Right atrium auricular region (tissue), 2 donors: Measurements from ENCODE around the gene INSL3. TPM values are rescaled to one million over a fixed set of nuclear protein-coding genes. Genes with fewer than 3 reads are reported as not detected.
"Not testable (repeated sequence)": the region's sequence is repeated elsewhere in the genome, so short reads cannot be mapped to it uniquely, and the experiment has no call there.

ENCODE experiments used
- DNase-seq: peaks from one replicate; pipeline ENCODE4 v3.0.0-alpha.2; 2019; ENCODE audit warnings: low spot score
- H3K27ac ChIP-seq, 2 donors: fragments of 200-600 bp; sonication (generic); 1 replicate in 1 of 2; 2 replicates in 1 of 2; pipeline ENCODE4 v1.5.1; 2016 to 2019
- H3K27me3 ChIP-seq, 2 donors: fragments of 200-600 bp; sonication (generic); one replicate each; pipeline versions ENCODE4 v1.5.1 to v1.6.0; 2017 to 2019
- H3K36me3 ChIP-seq: fragments of 200-600 bp; sonication (generic); one replicate; pipeline ENCODE4 v1.5.1; 2016
- H3K4me1 ChIP-seq, 2 donors: fragments of 200-600 bp; sonication (generic); one replicate each; pipeline versions ENCODE4 v1.5.1 to v1.6.0; 2017 to 2019
- H3K4me3 ChIP-seq, 2 donors: fragments of 200-600 bp; sonication (generic); 1 replicate in 1 of 2; 2 replicates in 1 of 2; pipeline ENCODE4 v1.5.1; 2017 to 2019; ENCODE audit warnings: mild to moderate bottlenecking in 1 of 2, moderate library complexity in 1 of 2
- H3K9me3 ChIP-seq, 2 donors: fragments of 200-600 bp; sonication (generic); one replicate each; pipeline ENCODE4 v1.5.1; 2019
- CTCF ChIP-seq, 2 donors: fragments of 200-600 bp; sonication (generic); IDR thresholded peaks; one replicate each; pipeline ENCODE4 v1.5.1; 2019; ENCODE audit warnings: antibody characterized with exemption in 2 of 2
- total RNA-seq, 2 donors: library from RNA; depleted of rRNA; stranded (reverse); fragments of >200 nt; gene quantifications; one replicate each; pipeline ENCODE4 v1.1.0, GENCODE V29; 2016

The INSL3 gene
- total RNA-seq, 2 donors from 2014 or later, result not detected

GRCh38 chr19:17788632-17789031 lies 32.7 kb downstream of the INSL3 start:
- DNase-seq, result no peak
- Histone ChIP-seq H3K36me3 (no peaks in the 10 kb centered on the region), H3K27me3 (peaks cover 0 to 2% of the 10 kb centered on the region in 2 donors), H3K4me1 (no peaks in the 10 kb centered on the region), H3K4me3 (no peak overlapping the region), H3K9me3 (no peaks in the 10 kb centered on the region), H3K27ac (no peak overlapping the region)
- no peak for TF ChIP-seq CTCF (IDR thresholded peaks at IDR 0.05)

DNA sequence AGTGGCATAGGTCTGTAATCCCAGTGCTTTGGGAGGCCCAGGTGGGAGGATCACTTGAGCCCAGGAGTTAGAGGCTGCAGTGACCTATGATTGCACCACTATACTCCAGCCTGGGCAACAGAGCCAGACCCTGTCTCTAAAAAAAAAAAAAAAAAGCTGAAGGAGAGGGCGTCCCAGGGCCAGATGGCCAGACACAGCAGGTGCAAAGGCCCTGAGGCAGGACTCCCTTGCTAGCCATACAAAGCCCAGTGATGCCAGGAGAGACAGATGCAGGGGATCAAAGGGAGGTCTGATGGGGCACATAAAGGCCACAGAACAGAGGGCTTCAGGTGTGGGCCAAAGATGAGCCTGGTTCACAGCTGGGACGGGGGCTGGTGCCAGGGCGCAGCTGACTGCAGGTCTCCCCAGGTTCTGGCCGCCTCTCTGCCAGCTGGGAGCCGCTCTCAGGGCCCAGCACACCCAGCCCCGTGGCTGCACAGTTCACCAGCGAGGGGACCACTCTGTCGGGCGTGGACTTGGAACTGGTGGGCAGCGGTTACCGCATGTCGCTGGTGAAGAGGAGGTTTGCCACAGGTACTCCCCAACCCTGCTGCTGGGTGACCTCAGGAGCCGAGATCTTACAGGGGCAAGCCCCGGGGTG lies 33.9 kb downstream of the INSL3 start:
- no peak for DNase-seq
- Histone ChIP-seq H3K36me3 (no peaks in the 10 kb centered on the region), H3K4me3 (no peak overlapping the region), H3K27me3 (no peaks in the 10 kb centered on the region), H3K9me3 (no peaks in the 10 kb centered on the region), H3K27ac (no peak overlapping the region), H3K4me1 (no peaks in the 10 kb centered on the region)
- TF ChIP-seq CTCF (IDR thresholded peaks at IDR 0.05), result no peak

DNA sequence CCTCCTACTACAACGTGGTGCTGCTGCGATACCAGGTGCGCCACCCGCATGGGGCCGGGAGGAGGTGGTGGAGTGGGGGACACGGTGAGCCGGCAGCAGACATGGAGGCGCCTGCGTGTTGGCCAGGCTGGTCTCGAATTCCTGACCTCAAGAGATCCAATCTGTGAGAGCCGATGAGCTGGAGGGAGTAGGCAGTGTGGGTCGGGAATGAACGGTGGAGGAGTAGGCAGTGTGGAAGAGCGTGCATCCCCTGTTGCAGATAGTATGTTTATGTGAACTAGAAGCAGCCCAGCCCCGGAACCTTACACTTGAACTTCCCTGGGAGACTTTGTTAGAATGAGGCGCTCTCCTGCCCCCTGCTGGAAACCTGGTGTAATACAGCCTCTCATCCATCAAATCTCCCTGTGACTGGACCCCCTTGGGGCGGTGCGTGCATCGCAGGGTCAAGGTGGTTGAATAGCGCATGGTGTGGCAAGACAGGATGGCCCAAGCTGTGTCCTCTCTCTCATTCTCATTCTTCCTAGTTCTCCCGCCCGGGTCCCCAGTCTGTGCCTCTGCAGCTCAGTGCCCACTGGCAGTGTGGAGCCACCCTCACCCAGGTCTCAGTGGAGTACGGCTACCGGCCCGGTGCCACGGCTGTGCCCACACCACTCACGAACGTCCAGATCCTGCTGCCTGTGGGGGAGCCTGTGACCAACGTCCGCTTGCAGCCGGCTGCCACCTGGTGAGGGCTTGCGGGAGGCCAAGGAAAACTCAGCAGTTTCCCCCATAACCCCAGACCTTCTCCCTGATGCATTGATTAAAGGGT lies 36.9 kb downstream of the INSL3 start:
- H3K9me3 ChIP-seq, result no peaks in the 10 kb centered on the region
- H3K36me3 ChIP-seq, result no peaks in the 10 kb centered on the region
- H3K4me1 ChIP-seq, result no peaks in the 10 kb centered on the region
- H3K27me3 ChIP-seq, result no peaks in the 10 kb centered on the region
- peak; percentile 68 to 82 for TF ChIP-seq CTCF (IDR thresholded peaks at IDR 0.05)
- peak; percentile 78 for DNase-seq
- H3K4me3 ChIP-seq, result no peak overlapping the region
- no peak overlapping the region for H3K27ac ChIP-seq

- not testable (repeated sequence) for H3K4me3 ChIP-seq, H3K4me1 ChIP-seq, DNase-seq, H3K27ac ChIP-seq, H3K36me3 ChIP-seq, H3K9me3 ChIP-seq, H3K27me3 ChIP-seq
Observed at GRCh38 chr19:17783721-17784120, 37.6 kb downstream of the INSL3 start.

- H3K36me3 ChIP-seq, result no peaks in the 10 kb centered on the region
- no peak for TF ChIP-seq CTCF (IDR thresholded peaks at IDR 0.05)
- no peak for DNase-seq
Observed at GRCh38 chr19:17780781-17781180, 40.5 kb downstream of the INSL3 start.

More at GRCh38 chr19:17780781-17781180, 40.5 kb downstream of the INSL3 start:
- Histone ChIP-seq H3K9me3 (no peaks in the 10 kb centered on the region), H3K27ac (no peak overlapping the region), H3K4me1 (peaks cover 0 to 11% of the 10 kb centered on the region in 2 donors), H3K27me3 (peaks cover 0 to 7% of the 10 kb centered on the region in 2 donors), H3K4me3 (no peak overlapping the region)
